CD4-positive, alpha-beta T cell treated with Interferon gamma for 1 hour (primary cell): ENCODE measurements around the gene ANXA9.

Experiments
- DNase-seq: peaks from one replicate; pipeline ENCODE4 v3.0.0-alpha.2; 2020

Gene ANXA9

DNA sequence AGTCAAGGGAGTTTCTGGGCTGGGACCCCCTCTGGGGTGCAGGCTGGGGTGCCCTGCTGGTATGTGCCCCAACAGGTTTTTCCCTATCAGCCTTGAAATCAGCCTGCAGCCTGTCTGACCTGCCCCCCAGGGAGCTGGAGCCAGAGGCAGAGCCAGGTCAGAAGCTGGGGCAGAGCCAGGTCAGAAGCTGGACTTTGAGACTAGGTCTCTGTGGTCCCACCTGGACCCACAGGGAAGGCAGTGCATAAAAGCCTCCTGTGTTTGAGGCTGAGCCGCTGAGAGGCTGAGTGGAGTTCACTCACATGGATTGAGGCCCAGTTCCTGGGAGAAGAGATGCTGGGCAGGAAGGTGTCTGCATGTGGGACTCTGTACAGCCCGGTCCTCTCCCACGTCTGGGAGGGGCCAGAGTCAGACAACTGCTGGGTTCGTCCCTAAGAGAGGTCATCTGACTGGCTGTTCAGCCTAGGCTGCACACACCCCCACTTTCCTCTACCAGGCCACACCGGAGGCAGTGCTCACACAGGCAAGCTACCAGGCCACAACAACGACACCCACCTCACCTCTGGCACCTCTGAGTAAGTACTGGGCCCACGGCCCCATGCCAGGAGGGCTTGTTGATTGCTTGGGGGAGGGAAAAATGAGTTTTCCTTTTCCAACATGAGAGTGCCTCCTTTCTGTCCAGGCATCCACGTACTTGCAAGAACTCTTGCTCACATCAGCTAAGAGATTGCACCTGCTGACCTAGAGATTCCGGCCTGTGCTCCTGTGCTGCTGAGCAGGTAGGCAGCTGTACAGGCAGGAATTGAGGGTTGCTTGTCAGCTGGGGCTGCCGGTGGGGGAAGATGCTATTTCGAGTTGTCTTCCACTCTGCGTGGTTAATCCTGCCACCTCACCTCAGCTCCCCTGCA is at the start of gene ANXA9:
TSS of gene ANXA9 (plus strand) at position 488 of the 908 bp plus-strand sequence. CDS start 814 bp downstream, outside the sequence.
- DNase-seq, result no peak

DNA sequence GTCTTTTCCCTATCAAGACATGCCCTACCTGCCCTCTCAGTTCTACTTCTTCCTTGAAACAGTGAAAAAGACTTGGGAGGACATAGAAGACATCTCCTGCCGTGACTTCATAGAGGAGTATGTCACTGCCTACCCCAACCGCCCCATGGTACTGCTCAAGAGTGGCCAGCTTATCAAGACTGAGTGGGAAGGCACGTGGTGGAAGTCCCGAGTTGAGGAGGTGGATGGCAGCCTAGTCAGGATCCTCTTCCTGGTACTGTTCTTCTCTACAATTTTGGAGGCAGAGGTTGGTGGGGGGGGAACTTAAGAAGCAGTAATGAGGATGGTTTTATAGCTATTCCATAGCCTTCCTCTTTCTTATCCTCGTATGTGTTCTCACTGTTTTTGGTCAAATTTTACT is 37.2 kb upstream of the ANXA9 start:
- DNase-seq, result no peak

GRCh38 chr1:150954708-150955107 is 27.4 kb upstream of the ANXA9 start:
- DNase-seq, result no peak

- no peak for DNase-seq
Measured at GRCh38 chr1:150955280-150955679, 26.8 kb upstream of the ANXA9 start.

DNA sequence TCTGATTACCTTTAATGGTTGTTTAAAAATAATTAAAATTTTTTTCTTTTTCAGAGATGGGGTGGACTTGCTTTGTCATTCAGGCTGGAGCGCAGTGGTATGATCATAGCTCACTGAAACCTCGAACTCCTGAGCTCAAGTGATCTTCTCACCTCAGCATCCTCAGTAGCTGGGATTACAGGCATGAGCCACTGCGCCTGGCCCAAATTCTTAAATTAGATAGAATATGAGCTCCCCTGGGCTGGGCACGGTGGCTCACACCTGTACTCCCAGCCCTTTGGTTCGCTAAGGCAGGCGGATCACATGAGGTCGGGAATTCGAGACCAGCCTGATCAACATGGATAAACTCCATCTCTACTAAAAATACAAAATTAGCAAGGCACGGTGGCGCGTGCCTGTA is 24.4 kb upstream of the ANXA9 start:
- DNase-seq, result no peak

DNA sequence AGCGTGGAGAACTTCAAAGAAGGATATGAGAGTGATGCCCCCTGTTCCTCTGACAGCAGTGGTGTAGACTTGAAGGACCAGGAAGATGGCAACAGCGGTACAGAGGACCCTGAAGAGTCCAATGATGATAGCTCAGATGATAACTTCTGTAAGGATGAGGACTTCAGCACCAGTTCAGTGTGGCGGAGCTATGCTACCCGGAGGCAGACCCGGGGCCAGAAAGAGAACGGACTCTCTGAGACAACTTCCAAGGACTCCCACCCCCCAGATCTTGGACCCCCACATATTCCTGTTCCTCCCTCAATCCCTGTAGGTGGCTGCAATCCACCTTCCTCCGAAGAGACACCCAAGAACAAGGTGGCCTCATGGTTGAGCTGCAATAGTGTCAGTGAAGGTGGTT is 21.4 kb upstream of the ANXA9 start:
- DNase-seq, result no peak

DNA sequence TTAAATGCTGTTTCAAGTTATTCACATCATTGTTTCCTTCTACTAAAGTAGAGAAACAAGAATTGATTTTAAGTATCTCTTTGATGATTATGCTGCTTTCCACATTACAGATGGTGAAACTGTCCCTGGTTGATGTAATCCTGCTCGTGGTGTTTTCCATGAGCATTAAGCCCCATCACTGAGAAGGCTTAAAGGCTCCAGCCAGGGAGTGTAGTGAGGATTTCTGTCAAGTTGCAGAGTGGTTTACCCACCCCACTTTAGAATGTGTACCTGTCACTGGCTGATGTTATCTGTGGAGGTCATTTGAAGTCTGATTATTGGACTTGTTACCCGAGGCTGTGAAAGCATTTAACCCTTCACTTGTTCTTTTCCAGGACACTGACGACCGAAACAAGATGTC is 20.3 kb upstream of the ANXA9 start:
- no peak for DNase-seq

DNA sequence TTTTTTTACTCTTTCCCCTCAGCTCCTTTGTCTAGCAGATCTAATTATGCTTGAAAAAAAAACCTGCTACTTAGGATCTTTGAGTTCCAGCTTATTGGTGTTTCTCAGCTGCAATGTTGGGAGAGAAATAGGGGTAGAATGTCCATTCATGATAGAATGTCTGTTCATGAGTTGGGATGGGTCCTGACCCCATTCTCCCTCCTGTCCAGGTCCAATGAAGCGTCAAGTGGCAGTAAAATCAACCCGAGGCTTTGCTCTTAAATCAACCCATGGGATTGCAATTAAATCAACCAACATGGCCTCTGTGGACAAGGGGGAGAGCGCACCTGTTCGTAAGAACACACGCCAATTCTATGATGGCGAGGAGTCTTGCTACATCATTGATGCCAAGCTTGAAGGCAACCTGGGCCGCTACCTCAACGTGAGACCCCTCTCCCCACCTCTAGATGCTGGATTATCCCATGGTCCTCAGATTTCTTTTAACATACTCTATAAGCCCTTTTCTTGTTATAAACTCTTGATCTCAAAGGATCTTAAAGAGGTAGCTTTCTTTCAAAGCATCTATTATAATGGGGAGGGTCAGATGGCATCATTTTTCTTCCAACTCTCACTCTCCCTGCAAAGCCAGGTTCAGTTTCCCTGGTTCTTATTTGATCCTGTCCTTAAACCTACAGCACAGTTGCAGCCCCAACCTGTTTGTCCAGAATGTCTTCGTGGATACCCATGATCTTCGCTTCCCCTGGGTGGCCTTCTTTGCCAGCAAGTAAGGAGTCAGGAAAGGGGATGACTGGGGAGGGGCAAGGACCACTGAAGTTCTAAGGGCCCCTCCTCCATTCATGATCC is 18.6 kb upstream of the ANXA9 start:
- no peak for DNase-seq

DNA sequence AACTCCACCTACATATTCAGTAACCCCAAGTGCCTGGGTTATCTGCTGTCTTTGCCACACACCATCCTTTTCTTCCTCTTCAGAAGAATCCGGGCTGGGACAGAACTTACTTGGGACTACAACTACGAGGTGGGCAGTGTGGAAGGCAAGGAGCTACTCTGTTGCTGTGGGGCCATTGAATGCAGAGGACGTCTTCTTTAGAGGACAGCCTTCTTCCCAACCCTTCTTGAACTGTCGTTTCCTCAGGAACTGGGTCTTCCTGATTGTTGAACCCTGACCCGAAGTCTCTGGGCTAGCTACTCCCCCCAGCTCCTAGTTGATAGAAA is 18.0 kb upstream of the ANXA9 start:
- no peak for DNase-seq

DNA sequence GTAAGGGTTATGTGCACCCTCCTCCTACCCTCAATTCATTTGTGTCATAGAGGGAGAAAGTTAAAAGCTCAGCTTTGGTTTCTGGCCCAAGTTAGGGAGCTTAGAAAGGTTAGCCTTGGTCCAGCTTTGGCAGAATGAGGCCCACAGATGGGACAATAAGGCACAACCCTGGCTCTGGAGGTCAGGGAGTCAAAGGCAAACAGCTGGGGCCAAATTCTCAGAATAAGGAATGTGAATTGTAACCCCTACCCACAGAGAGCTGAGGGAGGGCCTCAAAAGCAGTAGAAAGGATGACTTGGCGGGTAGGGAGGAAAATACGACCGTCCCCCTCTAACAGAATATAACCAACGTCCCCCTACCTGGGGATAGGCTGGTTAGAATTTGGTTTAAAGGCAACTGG is 16.5 kb upstream of the ANXA9 start:
- no peak for DNase-seq

DNA sequence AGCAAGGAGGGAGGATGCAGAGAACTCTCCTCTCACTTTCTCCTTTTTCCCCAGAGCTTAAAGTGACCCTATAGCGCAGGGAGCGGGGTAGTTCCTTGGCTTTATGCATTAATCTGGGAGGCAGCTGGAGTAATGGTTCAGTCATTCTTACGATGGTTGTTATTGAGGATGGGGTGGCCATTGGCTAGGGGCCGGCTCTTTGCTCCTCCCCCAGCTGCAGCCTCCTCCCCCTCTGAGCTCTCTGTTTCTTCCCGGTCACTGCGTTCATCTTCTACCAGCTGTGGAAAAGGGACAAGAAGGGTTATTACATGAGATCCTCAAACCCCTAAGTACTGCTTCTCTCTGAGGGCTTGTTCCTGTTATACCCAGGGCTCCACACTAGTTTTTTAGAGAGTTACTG is 16.1 kb upstream of the ANXA9 start:
- no peak for DNase-seq

GRCh38 chr1:150967936-150968335 is 14.2 kb upstream of the ANXA9 start:
- no peak for DNase-seq

- no peak for DNase-seq
Measured at GRCh38 chr1:150968491-150968890, 13.6 kb upstream of the ANXA9 start.

DNA sequence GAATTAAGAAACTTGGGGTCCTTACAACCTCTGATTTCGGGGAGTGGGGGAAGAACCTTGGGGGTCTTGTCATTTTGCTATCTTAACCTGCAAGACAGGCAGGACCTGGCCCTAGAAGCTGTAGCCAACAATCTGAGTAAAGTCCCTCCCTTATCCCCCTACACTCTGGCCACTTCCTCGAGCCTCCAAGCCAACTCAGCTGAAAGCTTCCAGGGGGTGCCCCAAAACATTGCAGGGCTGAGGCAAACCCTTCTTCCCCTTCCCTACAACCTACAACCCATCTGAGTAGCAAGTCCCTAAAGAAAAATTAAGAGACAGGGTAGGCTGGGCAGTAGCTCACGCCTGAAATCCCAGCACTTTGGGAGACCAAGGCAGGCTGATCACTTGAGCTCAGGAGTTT is 12.5 kb upstream of the ANXA9 start:
- no peak for DNase-seq

DNA sequence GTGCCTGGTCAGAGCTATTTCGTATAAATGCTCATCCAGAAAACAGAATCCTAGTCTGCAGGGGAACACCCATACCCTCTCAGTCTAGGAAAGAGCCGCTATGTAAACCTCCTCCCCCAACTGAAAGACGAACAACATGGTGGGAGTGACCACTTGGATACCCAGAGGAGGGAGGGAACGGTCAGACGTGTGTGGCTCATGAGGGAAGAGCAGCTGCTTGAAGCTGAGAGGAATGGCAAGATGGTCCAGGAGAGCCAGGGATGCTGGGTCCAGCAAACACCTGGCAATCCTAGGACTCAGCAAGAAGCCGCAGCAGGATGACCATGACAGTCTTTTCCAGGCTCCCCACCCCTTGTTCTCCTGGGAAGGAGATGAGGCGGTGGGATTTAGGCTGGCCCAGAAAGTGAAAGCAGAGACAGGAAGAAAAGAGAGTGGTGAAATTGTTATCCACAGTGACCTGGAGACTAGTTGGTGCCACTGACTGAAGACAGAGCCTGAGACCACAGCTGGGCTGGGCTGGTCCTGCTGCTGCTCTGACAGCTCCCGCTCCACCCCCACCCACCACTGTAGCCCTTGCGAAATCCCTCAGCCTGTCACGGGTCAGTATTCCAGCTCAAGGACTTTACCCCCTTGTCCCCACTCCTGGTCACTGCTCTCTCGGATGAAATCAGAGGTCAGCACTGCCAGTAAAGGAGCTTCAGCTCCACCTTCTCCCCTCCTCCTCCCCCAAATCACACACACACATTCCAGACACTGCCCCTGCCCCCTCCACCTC is 11.1 kb upstream of the ANXA9 start:
- DNase-seq, result no peak

DNA sequence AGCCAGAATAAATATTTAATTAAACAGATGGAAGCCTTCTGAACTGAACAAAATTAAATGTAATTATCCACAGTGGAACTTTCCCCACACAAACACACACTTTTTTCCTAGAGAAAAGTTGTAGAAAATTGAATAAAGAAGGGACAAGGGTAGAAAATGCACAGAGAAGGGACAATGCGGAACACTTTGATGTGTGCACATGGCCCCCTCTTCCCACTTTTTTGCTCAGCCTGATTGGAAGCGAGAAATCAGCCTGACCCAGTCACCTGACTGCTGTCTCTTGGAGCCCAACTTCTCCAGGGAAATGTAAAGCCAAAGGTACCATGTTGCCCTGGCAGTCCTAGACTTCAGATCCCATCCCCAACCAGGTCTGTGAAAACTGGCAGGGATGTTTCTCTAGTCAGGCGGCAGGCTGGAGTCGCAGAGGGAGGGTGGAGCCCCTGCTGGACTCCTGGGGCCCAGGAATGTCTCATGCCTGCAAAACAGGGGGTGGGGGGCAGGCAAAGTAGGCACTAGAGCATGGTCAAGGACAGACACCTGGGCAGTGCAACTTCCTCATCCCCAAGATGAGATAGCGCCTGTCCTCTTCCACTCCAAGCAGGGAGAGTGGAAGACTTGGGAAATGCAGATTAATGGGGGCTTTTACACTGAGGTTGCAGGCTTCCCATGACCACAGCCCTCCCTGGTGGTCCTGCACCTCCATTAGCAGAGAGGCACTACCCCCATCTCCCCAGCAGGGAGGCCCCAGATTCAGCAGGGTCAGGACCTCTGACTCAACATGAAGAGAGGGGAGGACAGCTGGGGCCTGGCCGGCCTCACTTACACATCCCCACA is 10.3 kb upstream of the ANXA9 start:
- DNase-seq, result no peak

- DNase-seq, result no peak
Measured at GRCh38 chr1:150972417-150972940, 9.6 kb upstream of the ANXA9 start.

- DNase-seq, result no peak
Measured at GRCh38 chr1:150973258-150973835, 8.7 kb upstream of the ANXA9 start.

DNA sequence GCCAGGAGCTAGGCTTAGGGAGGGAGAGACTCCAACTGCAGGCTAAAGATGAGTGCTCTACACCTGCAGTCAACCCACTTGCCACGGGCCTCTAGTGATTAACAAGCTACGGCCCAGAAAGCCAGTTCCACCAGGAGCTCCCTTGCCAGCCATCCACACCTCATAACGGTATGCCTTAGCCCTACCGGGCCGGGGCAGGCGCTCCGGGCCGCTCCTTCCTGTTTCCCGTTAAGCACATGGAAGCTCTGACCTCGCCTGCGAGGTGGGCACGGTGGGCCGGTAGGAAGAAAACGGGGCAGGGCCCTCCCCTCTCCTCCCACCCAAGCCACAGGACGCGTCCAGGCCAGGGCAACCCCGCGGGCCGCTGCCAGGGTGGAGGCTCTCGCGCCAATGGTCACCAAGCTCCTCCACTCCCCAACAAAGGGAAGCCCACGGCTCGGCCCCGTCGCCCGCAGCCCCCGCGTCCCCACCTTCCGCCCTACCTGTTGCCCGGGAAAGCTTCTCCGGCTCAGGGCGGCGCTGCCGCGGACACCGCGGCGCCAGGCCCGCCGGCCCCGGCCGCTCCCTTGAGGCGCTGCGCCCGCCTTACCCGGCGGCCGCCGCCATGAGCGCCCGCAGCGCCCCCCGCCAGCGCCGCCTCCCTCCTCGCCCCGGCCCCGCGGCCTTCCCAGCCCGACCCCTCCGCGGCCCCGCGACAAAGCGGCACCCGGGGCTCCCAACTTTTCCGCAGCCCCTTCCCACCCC is 8.1 kb upstream of the ANXA9 start:
- DNase-seq, result peak; percentile 18

GRCh38 chr1:150974580-150975478 is 7.3 kb upstream of the ANXA9 start, which contains the start of gene CERS2:
Gene CERS2 (minus strand): TSS chr1:150974835. CDS start chr1:150969090, 5,745 bp downstream.
- peak; percentile 78 for DNase-seq
